ENCODE data around the gene PKP4. TPM values are rescaled to one million over a fixed set of nuclear protein-coding genes. Genes with fewer than 3 reads are reported as not detected.

Gene PKP4
- total and polyA plus RNA-seq, 9 of the 15 experiments (the other 6 are each of a cell fraction or from before 2014, with no cell fraction given), result 24.6 to 99.1 (median 74.0) TPM

DNA sequence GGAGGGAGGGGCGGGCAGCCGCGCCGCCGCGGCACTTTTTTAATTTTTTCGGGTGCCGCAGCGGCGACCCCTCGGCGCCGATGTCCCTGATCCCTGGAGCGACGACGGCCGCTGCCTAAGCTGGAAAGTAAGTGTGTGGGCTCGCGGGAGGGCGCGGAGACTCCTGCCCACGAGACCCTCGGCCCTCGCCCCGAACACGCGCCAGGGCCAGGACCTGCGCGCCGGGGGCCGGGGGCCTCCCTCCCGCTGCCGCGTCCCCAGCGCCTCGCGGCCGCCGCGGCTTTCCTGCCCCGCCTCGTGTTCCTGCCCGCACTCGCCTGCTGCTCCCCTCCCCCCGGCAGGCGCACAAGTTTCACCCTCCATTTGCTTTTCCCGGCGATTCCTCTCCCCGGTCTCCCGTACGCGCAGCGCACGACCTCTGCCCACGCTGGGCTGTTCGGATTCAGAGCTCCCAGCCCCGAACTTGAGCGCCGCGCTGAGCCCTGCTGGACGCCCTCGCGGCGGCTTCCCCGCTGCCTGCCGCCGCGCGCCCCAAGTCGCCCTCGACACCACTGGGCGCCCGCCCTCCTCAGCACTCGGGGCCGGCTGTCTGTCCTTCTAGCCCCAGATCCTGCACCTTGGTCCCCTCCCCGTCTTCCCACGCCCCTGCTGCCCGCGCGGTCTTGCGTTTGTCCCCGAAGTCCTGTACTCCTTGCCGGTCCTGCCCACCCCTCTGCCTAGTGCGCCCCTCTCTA is 507 bp downstream of the PKP4 start (continued):
- TF ChIP-seq, protein P1, sequence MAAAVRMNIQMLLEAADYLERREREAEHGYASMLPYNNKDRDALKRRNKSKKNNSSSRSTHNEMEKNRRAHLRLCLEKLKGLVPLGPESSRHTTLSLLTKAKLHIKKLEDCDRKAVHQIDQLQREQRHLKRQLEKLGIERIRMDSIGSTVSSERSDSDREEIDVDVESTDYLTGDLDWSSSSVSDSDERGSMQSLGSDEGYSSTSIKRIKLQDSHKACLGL (CRISPR knock-in tag; IDR thresholded peaks at IDR 0.05; ENCODE audit: borderline replicate concordance, poor library complexity, severe bottlenecking), result no peak
- TF ChIP-seq, protein P2, sequence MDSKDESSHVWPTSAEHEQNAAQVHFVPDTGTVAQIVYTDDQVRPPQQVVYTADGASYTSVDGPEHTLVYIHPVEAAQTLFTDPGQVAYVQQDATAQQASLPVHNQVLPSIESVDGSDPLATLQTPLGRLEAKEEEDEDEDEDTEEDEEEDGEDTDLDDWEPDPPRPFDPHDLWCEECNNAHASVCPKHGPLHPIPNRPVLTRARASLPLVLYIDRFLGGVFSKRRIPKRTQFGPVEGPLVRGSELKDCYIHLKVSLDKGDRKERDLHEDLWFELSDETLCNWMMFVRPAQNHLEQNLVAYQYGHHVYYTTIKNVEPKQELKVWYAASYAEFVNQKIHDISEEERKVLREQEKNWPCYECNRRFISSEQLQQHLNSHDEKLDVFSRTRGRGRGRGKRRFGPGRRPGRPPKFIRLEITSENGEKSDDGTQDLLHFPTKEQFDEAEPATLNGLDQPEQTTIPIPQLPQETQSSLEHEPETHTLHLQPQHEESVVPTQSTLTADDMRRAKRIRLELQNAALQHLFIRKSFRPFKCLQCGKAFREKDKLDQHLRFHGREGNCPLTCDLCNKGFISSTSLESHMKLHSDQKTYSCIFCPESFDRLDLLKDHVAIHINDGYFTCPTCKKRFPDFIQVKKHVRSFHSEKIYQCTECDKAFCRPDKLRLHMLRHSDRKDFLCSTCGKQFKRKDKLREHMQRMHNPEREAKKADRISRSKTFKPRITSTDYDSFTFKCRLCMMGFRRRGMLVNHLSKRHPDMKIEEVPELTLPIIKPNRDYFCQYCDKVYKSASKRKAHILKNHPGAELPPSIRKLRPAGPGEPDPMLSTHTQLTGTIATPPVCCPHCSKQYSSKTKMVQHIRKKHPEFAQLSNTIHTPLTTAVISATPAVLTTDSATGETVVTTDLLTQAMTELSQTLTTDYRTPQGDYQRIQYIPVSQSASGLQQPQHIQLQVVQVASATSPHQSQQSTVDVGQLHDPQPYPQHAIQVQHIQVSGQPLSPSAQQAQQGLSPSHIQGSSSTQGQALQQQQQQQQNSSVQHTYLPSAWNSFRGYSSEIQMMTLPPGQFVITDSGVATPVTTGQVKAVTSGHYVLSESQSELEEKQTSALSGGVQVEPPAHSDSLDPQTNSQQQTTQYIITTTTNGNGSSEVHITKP (IDR thresholded peaks at IDR 0.05; ENCODE audit: partially characterized antibody), result no peak
- TF ChIP-seq FOXA1 (IDR thresholded peaks at IDR 0.05; ENCODE audit: borderline replicate concordance), result no peak
- no peak for TF ChIP-seq PTBP1 (IDR thresholded peaks at IDR 0.05; ENCODE audit: low read depth, low read length)
- TF ChIP-seq KDM1A (IDR thresholded peaks at IDR 0.05), result no peak
- no peak for TF ChIP-seq FOS (IDR thresholded peaks at IDR 0.05; ENCODE audit: extremely low read depth, insufficient read length)
- TF ChIP-seq EGR1 (conservative IDR thresholded peaks at IDR 0.05), result peak; percentile 71
- no peak for TF ChIP-seq SNIP1 (IDR thresholded peaks at IDR 0.05; ENCODE audit: low read depth)
- TF ChIP-seq ZNF75A (CRISPR knock-in tag; IDR thresholded peaks at IDR 0.05), result no peak
- peak; percentile 81; the same call in 1 of the 2 replicates for TF ChIP-seq ZNF282 (CRISPR knock-in tag; IDR thresholded peaks at IDR 0.05)
- no peak for TF ChIP-seq SMARCA5 (IDR thresholded peaks at IDR 0.05)
- TF ChIP-seq WHSC1 (IDR thresholded peaks at IDR 0.05; ENCODE audit: low read length), result no peak
- TF ChIP-seq ZNF41 (CRISPR knock-in tag; conservative IDR thresholded peaks at IDR 0.05), result no peak
- peak; percentile 76 for TF ChIP-seq GATAD2B (IDR thresholded peaks at IDR 0.05; ENCODE audit: borderline replicate concordance)
- TF ChIP-seq, protein P3, sequence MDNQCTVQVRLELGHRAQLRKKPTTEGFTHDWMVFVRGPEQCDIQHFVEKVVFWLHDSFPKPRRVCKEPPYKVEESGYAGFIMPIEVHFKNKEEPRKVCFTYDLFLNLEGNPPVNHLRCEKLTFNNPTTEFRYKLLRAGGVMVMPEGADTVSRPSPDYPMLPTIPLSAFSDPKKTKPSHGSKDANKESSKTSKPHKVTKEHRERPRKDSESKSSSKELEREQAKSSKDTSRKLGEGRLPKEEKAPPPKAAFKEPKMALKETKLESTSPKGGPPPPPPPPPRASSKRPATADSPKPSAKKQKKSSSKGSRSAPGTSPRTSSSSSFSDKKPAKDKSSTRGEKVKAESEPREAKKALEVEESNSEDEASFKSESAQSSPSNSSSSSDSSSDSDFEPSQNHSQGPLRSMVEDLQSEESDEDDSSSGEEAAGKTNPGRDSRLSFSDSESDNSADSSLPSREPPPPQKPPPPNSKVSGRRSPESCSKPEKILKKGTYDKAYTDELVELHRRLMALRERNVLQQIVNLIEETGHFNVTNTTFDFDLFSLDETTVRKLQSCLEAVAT (IDR thresholded peaks at IDR 0.05), result no peak
- TF ChIP-seq, protein P4, sequence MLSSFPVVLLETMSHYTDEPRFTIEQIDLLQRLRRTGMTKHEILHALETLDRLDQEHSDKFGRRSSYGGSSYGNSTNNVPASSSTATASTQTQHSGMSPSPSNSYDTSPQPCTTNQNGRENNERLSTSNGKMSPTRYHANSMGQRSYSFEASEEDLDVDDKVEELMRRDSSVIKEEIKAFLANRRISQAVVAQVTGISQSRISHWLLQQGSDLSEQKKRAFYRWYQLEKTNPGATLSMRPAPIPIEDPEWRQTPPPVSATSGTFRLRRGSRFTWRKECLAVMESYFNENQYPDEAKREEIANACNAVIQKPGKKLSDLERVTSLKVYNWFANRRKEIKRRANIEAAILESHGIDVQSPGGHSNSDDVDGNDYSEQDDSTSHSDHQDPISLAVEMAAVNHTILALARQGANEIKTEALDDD (IDR thresholded peaks at IDR 0.05), result no peak
- TF ChIP-seq, protein P5, sequence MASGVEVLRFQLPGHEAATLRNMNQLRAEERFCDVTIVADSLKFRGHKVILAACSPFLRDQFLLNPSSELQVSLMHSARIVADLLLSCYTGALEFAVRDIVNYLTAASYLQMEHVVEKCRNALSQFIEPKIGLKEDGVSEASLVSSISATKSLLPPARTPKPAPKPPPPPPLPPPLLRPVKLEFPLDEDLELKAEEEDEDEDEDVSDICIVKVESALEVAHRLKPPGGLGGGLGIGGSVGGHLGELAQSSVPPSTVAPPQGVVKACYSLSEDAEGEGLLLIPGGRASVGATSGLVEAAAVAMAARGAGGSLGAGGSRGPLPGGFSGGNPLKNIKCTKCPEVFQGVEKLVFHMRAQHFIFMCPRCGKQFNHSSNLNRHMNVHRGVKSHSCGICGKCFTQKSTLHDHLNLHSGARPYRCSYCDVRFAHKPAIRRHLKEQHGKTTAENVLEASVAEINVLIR (CRISPR knock-in tag; IDR thresholded peaks at IDR 0.05), result no peak
- no peak for TF ChIP-seq U2AF2 (optimal IDR thresholded peaks at IDR 0.05; ENCODE audit: low read depth, low read length)
